PFSK-1 (cell line): ENCODE data around the gene RIN3.

Source experiments
- FOXP2 ChIP-seq: optimal IDR thresholded peaks from 2 replicates; pipeline ENCODE3; 2011; ENCODE audit warnings: borderline replicate concordance, control low read depth, inconsistent platforms; ENCODE audit not compliant: insufficient read depth; ENCODE audit errors: extremely low read length, extremely low read depth
- POLR2AphosphoS5 ChIP-seq: IDR thresholded peaks from 2 replicates; pipeline ENCODE4 v1.6.1; 2012; ENCODE audit warnings: low read depth, mild to moderate bottlenecking, control low read depth, low read length, moderate library complexity
- SIN3A ChIP-seq: IDR thresholded peaks from 2 replicates; pipeline ENCODE4 v1.6.1; 2012; ENCODE audit warnings: mild to moderate bottlenecking, low read length, moderate library complexity, borderline replicate concordance; ENCODE audit not compliant: insufficient read depth
- TAF1 ChIP-seq: IDR thresholded peaks from 2 replicates; pipeline ENCODE4 v1.6.1; 2012; ENCODE audit warnings: low read length, control low read depth, borderline replicate concordance; ENCODE audit not compliant: insufficient read depth
- TF ChIP-seq, protein P1 (sequence below), 2 experiments: IDR thresholded peaks; 2 replicates each; pipeline versions ENCODE4 v1.6.1 to v1.8.0; 2011 to 2012; ENCODE audit warnings: low read depth in 2 of 2, low read length in 2 of 2, control low read depth in 1 of 2, inconsistent platforms in 1 of 2, mild to moderate bottlenecking in 1 of 2, moderate library complexity in 1 of 2; ENCODE audit not compliant: insufficient read depth in 1 of 2

RIN3 gene

DNA sequence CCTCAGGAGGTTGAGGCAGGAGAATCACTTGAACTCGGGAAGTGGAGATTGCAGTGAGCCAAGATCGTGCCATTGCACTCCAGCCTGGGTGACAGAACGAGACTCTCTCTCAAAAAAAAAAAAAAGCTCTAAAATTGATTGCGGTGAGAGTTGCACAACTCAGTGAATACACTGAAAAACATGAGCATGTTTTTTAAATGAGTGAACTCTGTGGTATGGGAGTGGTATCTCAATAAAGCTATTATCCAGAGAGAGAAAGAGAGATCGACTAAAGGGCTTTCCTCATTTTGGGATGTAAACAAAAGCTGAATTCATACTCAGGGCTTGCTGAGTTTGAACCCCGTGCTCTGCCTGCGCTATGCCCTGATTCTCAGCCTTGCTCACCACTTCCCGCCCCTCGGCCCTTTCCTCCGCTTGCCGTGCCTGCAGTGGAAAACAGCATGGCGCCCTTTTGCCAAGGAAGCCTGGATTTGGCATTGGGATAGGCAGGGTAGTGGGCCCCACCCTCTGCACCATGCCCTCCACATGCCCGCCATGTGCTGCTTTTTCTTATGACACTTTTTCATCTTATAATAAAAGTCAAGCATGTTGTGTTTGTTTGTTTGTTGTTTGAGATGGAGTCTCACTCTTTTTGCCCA lies 132.4 kb downstream of the RIN3 start:
- TF ChIP-seq, protein P1, sequence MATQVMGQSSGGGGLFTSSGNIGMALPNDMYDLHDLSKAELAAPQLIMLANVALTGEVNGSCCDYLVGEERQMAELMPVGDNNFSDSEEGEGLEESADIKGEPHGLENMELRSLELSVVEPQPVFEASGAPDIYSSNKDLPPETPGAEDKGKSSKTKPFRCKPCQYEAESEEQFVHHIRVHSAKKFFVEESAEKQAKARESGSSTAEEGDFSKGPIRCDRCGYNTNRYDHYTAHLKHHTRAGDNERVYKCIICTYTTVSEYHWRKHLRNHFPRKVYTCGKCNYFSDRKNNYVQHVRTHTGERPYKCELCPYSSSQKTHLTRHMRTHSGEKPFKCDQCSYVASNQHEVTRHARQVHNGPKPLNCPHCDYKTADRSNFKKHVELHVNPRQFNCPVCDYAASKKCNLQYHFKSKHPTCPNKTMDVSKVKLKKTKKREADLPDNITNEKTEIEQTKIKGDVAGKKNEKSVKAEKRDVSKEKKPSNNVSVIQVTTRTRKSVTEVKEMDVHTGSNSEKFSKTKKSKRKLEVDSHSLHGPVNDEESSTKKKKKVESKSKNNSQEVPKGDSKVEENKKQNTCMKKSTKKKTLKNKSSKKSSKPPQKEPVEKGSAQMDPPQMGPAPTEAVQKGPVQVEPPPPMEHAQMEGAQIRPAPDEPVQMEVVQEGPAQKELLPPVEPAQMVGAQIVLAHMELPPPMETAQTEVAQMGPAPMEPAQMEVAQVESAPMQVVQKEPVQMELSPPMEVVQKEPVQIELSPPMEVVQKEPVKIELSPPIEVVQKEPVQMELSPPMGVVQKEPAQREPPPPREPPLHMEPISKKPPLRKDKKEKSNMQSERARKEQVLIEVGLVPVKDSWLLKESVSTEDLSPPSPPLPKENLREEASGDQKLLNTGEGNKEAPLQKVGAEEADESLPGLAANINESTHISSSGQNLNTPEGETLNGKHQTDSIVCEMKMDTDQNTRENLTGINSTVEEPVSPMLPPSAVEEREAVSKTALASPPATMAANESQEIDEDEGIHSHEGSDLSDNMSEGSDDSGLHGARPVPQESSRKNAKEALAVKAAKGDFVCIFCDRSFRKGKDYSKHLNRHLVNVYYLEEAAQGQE (IDR thresholded peaks at IDR 0.05; ENCODE audit: insufficient read depth in 1 of 2, low read depth in 2 of 2, low read length in 2 of 2) = no peak
- TF ChIP-seq TAF1 = no peak
- TF ChIP-seq FOXP2 = no peak
- no peak for TF ChIP-seq SIN3A
- TF ChIP-seq POLR2AphosphoS5 = no peak

DNA sequence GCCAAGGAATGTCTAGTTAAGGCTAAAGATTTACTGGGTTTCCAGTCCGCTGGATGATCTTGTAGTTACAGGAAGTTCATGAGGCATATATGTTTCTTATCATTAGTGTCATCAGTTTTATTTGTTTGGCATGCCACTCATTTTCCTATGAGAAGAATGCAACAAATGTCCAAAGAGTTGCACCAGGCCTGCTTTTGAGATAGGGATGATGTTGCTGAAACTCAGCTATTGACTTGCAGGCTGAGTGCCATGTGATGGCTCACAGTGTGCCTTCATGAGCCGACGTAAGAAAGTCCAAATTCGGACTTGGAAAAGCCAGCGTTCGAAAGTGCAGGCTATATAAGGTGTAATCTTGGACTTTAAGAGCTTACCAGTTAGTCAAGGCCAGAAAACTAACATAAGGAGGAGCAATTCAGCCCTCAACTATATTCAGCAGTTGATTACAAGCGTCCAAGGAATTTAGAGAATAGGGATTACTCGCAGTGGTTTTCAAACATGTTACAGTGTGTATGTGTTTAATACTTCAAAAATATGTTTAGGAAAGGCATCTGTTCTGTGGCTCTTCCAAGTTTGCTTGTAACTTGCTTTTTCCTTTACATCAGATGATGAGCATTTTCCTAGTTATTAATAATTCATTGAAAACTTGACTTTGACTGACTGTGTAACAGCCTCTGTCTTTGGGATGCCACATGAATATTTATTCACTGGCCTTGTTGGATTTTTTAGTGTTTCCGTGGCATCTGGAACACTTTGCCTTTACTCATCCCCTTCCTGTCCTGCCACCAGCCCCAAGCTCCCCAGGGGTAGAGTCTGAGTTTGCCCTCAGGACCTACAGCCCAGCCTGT lies 133.6 kb downstream of the RIN3 start:
- TF ChIP-seq, protein P1 (IDR thresholded peaks at IDR 0.05; ENCODE audit: insufficient read depth in 1 of 2, low read depth in 2 of 2, low read length in 2 of 2) = no peak
- no peak for TF ChIP-seq POLR2AphosphoS5
- no peak for TF ChIP-seq FOXP2
- TF ChIP-seq SIN3A = no peak
- no peak for TF ChIP-seq TAF1

DNA sequence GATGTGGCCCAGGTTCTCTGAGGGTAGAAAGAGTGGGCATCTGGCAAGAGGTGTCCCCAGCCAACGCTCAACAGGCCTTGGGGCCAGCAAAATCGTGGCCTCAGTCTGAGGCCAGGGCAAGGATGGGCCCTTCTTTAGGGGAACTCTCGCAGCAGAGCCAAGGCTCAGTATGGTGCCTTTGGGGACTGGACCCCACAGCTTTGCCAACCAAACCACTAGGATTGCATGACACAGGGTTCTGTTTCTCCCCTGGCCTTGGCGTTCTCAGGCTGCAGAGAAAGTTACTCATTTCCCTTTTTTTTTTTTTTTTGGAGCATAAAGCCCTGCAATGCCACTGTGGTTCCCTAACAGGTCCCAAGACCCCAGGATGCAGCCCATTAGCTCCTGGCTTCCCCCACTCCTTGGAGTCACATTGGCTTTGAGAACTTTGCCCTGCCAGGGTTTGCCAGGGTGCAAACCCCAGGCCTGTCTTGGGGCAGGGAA lies 134.3 kb downstream of the RIN3 start:
- no peak for TF ChIP-seq TAF1
- TF ChIP-seq POLR2AphosphoS5 = no peak
- no peak for TF ChIP-seq SIN3A
- no peak for TF ChIP-seq FOXP2
- TF ChIP-seq, protein P1 (IDR thresholded peaks at IDR 0.05; ENCODE audit: insufficient read depth in 1 of 2, low read depth in 2 of 2, low read length in 2 of 2) = no peak

DNA sequence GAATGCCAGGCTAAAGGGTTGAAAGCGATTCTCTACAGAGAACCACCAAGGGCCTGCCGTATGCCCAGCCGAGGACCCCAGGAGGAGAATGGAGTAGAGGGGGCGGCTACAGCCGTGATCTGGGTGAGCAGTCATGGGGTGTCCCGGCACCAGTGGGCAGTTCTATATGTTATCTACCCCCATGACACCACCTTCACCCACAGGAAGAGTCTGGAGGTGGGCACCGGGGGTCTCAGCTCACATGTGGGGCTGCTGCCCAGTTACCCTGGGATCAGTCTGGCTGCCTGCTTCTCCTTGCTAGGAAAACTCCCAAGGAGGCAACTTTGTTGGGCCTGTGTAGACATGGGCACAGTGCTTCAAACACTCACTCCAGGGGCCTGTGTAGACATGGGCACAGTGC lies 135.5 kb downstream of the RIN3 start:
- TF ChIP-seq TAF1 (no peak), FOXP2 (no peak), SIN3A (no peak), POLR2AphosphoS5 (no peak)

DNA sequence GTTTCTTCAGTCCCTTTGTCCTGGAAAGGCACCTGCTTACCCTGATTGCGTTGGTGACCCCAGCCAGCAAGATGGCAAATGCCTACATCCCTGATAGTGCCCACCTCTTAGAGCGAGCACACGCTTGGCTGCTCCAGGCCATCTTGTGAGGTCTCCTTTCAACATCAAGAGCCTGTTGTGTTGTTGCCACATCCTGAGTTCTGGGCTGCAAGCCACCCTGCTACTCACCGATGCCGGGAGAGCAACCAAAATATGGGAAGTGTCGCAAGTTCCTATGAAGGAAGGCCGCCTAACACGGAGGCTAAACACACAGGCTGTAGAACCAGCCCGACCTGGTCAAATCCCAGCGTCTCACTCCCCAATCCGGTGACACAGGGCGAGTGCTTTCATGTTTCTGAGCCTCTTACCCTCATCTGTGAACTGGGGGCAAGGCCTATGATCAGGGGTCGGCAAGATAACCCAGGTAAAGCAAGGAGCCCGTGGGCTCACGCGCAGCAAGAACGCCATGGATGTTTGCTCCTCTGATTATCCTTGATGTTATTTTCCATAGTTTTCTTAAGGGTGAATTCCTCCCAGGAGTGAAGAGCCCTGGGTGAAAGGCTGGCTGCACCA lies 136.5 kb downstream of the RIN3 start:
- TF ChIP-seq, protein P1 (IDR thresholded peaks at IDR 0.05; ENCODE audit: insufficient read depth in 1 of 2, low read depth in 2 of 2, low read length in 2 of 2) = no peak
- TF ChIP-seq SIN3A = no peak
- TF ChIP-seq TAF1 = no peak
- TF ChIP-seq FOXP2 = no peak
- TF ChIP-seq POLR2AphosphoS5 = no peak
